Stimulated activated naive CD4-positive, alpha-beta T cell treated with Interleukin-2 at 50 U/mL for 16 hours (primary cell): ENCODE results near the gene ZNF292.
A peak's percentile ranks its signal among the peaks of the same experiment; 100 is the strongest.
"Not testable (repeated sequence)": the region's sequence is repeated elsewhere in the genome, so short reads cannot be mapped to it uniquely, and the experiment has no call there.

Source experiments
- DNase-seq: peaks from one replicate; lab custom pipeline; 2025; lab: John Stamatoyannopoulos, UW

ZNF292 gene

GRCh38 chr6:87154993-87155841 is at the start of gene ZNF292:
Gene ZNF292 (plus strand): TSS chr6:87155565. CDS start chr6:87155592, 27 bp downstream.
- peak; percentile 97 for DNase-seq

GRCh38 chr6:87105823-87106222 is 49.5 kb upstream of the ZNF292 start:
- no peak for DNase-seq

GRCh38 chr6:87110636-87111035 is 44.7 kb upstream of the ZNF292 start:
- DNase-seq, result no peak

GRCh38 chr6:87115402-87116135 is 39.8 kb upstream of the ZNF292 start:
- DNase-seq, result peak; percentile 5

- no peak for DNase-seq
These were observed 38.4 kb upstream of the ZNF292 start for GRCh38 chr6:87116922-87117321.

GRCh38 chr6:87118054-87118453 is 37.3 kb upstream of the ZNF292 start:
- no peak for DNase-seq

- no peak for DNase-seq
These were observed 32.9 kb upstream of the ZNF292 start for GRCh38 chr6:87122477-87122876.

- no peak for DNase-seq
These were observed 31.3 kb upstream of the ZNF292 start for GRCh38 chr6:87124074-87124473.

GRCh38 chr6:87126501-87126900 is 28.9 kb upstream of the ZNF292 start:
- no peak for DNase-seq

GRCh38 chr6:87127737-87128136 is 27.6 kb upstream of the ZNF292 start:
- DNase-seq, result no peak

- DNase-seq, result no peak
These were observed 18.4 kb upstream of the ZNF292 start for GRCh38 chr6:87136963-87137362.

- DNase-seq, result no peak
These were observed 16.1 kb upstream of the ZNF292 start for GRCh38 chr6:87139236-87139635.

GRCh38 chr6:87139927-87140326 is 15.4 kb upstream of the ZNF292 start:
- DNase-seq, result not testable (repeated sequence)

GRCh38 chr6:87146363-87146762 is 9.0 kb upstream of the ZNF292 start:
- DNase-seq, result no peak

- no peak for DNase-seq
These were observed 5.0 kb upstream of the ZNF292 start for GRCh38 chr6:87150406-87150805.

- no peak for DNase-seq
These were observed 3.9 kb upstream of the ZNF292 start for GRCh38 chr6:87151471-87151780.

GRCh38 chr6:87151781-87152525 is 3.4 kb upstream of the ZNF292 start:
- DNase-seq, result peak; percentile 77

GRCh38 chr6:87152526-87152955 is 2.8 kb upstream of the ZNF292 start:
- DNase-seq, result no peak

GRCh38 chr6:87154641-87154992 is 748 bp upstream of the ZNF292 start:
- DNase-seq, result no peak

GRCh38 chr6:87155842-87156815 is 764 bp downstream of the ZNF292 start:
- peak; percentile 62 for DNase-seq

- DNase-seq, result not testable (repeated sequence)
These were observed 2.2 kb downstream of the ZNF292 start for GRCh38 chr6:87157596-87157995.

GRCh38 chr6:87161299-87161698 is 5.9 kb downstream of the ZNF292 start:
- DNase-seq, result no peak
